Activated CD4-positive, alpha-beta T cell treated with anti-CD3 and anti-CD28 coated beads, Interleukin-2, amount 50 U/mL, for 48 hours (primary cell): ENCODE data around the gene NUTF2.

ENCODE experiments used
- DNase-seq, 2 experiments: peaks; one replicate each; pipeline ENCODE4 v3.0.0-alpha.2; 2020

Gene NUTF2

GRCh38 chr16:67865318-67865717 lies 18.6 kb downstream of the NUTF2 start:
- DNase-seq: no peak

DNA sequence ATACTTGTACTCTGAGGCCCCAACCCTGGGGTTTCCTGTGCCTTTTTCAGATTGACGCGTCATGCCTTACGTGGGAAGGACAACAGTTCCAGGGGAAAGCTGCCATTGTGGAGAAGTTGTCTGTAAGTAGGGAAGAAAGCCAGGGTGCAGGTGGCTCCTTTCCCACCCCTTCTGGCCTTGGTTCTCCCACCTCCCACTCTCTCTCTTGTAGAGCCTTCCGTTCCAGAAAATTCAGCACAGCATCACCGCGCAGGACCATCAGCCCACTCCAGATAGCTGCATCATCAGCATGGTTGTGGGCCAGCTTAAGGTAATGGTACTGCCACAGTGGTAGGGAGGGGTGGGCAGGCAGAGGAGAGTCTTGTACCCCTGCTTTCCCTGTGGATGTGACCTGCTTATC lies 21.6 kb downstream of the NUTF2 start:
- no peak for DNase-seq

DNA sequence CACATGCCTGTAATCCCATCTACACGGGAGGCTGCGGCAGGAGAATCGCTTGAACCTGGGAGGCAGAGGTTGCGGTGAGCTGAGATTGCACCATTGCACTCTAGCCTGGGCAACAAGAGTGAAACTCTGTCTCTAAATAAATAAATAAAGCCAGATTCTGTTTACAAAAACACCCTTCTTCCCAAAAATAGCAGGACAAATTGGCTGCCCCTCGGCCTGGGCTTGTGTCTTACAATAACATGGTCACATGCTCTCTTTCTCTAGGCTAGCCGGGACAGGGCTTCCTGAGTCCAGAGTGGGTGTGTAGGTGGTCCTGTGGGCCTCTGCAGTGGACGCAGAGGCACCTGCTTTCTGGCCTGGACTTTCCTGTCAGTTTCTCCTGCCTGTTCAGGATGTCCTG lies 22.9 kb downstream of the NUTF2 start:
- DNase-seq: no peak

- no peak for DNase-seq
Observed at GRCh38 chr16:67871256-67871655, 24.5 kb downstream of the NUTF2 start.

DNA sequence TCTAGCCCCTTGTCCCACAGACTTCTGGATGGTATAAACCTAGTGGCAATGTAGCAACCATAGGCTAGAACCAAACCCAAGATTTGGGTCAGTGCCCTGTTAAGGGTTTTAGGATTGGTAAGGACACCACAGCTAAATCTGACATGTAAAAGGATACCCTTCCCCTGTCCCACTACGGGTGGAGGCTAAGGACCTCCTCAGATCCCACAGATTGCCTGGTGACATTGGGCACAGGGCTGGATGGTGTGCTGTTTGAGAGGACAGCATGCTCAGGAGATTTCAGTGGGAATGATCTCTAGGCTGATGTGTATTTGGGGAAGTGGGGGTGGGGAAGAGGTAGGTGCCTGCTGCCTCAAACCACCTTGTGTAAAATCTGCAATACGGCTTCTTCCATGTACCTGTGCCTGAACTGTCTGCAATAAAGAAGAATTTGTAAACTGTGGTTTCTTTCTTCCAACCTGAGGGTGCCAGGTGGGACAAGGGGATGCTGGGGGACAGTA lies 25.4 kb downstream of the NUTF2 start:
- no peak for DNase-seq

DNA sequence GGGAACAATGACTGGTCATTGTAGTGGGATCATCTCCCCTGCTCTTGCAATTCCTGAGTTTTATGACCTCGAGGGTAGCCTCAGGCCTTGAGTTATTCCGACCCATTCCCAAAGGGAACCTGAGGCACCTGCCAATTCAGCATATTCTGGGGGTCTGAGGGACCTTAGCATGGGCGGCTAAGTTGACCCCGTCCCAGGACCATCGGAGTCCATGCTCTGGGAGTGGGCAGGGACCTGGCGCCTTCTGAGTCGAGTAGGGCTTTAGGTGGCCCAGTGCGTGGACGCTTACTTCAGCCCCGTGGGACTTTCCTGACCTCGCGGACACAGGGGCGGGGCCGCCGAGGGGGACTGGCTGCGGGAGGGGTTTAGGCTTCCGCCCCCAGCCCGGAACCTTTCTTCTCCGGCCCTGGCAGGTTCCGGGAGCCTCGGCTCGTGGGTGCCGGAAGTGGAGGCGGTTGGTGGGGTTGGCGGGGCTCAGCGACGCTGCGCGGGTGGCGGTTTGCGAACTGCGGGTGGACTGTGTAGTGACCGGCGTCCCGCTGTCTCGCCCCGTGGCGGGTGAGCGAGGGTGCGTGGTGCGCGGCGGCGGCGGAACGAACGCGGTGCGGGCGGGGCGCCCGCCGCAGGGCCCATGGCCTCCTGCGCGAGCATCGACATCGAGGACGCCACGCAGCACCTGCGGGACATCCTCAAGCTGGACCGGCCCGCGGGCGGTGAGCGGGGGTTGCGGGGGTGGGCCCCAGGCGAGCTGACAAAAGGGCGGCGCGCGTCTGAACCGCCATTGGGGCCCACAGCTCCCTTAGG lies 26.1 kb downstream of the NUTF2 start, which contains the start of gene EDC4:
Gene EDC4 (plus strand): TSS at position 422 of the 804 bp plus-strand sequence. CDS start 210 bp downstream, at position 632.
- DNase-seq: peak; percentile 91 to 93

DNA sequence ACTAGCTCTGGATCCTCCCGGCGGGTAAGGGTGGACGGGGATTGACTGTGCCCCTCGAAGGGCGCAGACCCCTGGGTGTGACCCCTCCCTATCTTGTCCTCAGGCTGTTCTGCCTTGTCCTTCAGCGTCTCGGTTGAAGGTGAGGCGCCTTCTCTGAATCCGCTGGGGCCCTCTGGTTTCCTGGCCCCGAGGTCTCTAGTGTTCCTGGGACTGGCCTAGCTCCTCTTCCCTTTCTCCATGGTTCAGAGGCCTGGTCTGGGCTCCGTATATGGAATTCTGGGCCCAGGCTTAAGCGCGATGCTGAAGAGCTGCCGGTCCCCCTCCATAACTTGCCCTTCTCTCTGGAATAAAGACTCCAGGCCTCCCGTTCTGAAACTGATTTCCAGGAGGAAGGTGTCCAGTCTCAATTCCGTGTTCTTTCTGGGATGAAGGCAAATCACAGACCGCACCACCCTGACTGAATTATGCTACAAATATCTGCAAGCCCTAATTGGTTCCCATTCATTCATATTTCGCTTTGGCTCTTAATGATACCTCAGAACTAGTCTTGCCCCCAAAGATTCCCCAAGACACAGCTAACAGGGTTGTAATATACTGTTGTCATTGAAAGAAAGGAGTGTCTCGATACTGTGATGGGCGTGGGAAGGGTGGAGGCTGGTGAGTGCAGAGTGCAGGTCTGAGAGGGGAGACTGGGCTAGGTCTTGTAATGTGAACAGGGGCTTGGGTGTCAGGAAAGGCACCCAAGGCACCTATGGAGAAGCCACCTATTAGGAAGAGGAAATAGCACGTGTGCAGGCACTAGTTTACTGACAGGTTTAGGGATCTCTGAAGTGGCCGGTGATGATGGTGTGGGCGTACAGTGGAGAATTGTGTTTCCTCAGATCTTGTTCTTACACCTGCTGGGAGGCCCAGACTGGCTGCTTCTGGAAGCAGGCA lies 27.0 kb downstream of the NUTF2 start:
- peak; percentile 16 to 23 for DNase-seq

- DNase-seq: no peak
Observed at GRCh38 chr16:67874372-67874771, 27.6 kb downstream of the NUTF2 start.

DNA sequence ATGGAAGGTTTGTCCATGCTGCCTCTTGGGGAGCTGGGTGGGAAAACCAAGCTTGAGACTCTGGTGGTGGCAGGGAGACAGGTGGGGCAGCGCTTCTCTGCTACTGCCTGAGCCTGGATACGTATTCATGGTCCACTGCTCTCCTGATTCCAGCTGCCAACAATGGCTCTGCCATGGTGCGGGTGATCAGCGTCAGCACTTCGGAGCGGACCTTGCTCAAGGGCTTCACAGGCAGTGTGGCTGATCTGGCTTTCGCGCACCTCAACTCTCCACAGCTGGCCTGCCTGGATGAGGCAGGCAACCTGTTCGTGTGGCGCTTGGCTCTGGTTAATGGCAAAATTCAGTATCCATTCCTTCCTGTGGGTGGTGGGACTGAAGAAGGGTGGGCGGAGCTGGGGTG lies 30.3 kb downstream of the NUTF2 start:
- DNase-seq: no peak

- DNase-seq: no peak
Observed at GRCh38 chr16:67878232-67878631, 31.5 kb downstream of the NUTF2 start.

DNA sequence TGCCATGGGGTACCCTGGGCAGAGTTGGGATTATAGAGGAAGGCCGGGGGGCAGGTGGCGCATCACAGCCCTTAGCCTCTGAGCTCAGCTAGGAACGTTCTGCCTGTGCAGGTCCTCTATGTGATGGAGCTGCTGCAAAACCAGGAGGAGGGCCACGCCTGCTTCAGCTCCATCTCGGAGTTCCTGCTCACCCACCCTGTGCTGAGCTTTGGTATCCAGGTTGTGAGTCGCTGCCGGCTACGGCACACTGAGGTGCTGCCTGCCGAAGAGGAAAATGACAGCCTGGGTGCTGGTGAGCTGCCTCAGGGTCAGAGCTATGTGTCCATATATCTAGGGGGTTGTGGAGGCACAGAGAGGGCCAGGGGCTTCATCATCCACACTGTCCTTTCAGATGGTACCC lies 32.1 kb downstream of the NUTF2 start:
- no peak for DNase-seq

DNA sequence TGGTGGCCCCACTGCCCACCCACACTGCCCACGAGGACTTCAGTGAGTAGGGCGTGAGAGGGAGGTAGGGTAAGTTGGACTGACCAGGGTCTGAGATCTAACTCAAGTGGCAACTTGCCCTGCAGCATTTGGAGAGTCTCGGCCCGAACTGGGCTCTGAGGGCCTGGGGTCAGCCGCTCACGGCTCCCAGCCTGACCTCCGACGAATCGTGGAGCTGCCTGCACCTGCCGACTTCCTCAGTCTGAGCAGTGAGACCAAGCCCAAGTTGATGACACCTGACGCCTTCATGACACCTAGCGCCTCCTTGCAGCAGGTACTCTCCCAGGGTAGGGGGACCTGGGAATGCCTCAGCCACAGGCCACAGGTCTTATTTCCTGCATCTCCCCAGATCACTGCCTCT lies 32.7 kb downstream of the NUTF2 start:
- DNase-seq: no peak

- DNase-seq: no peak
Observed at GRCh38 chr16:67879936-67880335, 33.2 kb downstream of the NUTF2 start.

- DNase-seq: no peak
Observed at GRCh38 chr16:67880584-67880983, 33.9 kb downstream of the NUTF2 start.

- no peak for DNase-seq
Observed at GRCh38 chr16:67881621-67882161, 35.0 kb downstream of the NUTF2 start.

- no peak for DNase-seq
Observed at GRCh38 chr16:67882374-67883145, 35.8 kb downstream of the NUTF2 start.

DNA sequence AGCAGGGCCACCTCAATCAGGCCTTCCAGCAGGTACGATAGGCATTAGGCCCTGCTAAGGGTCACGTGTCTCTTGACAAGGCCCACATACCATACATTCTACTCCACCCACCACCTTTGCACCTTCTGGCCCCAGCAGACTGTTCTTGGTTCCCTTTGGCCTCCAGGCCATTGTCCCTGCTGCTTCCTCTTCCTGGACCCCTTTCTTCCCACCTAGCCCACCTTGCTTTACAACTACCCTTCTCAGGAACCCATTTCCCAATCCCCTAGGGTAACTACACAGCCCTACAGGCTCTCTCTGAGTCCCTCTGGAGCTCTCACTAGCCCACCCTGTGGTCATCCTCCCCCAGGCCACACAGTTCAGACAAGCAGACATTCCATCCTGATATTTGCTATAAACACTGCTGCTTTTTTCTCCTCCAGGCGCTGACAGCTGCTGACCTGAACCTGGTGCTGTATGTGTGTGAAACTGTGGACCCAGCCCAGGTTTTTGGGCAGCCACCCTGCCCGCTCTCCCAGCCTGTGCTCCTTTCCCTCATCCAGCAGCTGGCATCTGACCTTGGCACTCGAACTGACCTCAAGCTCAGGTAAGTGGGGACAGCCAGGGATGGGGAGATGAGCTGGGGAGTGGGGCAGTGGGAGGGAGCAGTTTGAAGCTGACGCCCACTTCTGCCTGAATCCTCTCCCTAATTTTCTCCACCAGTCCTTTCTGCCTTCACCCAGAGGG lies 36.6 kb downstream of the NUTF2 start:
- DNase-seq: no peak

DNA sequence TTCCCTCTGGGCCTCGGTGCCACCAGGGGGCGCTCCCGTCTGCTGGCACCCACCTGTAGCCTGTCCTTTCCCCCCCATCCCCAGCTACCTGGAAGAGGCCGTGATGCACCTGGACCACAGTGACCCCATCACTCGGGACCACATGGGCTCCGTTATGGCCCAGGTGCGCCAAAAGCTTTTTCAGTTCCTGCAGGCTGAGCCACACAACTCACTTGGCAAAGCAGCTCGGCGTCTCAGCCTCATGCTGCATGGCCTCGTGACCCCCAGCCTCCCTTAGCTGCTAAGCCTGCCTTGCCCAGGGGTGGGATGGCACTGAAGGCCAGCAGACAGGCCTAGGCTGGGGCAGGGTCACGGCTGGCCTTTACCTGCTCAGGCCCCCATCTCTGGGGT lies 37.1 kb downstream of the NUTF2 start:
- DNase-seq: peak; percentile 72 to 74

DNA sequence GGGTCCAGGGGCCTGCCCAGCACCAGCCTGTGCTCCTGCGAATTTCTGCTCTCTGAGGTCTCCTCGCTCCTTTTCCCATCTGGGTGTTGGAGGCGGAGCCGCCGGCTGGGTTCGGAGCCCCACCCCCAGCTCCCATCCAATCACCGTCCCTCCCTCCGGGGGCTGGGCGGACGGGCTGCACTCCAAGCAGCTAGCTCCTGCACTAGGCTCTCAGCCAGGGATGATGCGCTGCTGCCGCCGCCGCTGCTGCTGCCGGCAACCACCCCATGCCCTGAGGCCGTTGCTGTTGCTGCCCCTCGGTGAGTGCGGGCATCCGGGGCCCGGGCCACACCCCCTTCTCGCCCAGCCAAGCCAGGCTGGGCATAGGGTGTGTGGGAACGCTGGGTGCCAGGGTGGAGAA lies 38.0 kb downstream of the NUTF2 start, which contains the start of gene NRN1L:
Gene NRN1L (plus strand): TSS at position 202 of the 400 bp plus-strand sequence. CDS start 19 bp downstream, at position 221.
- no peak for DNase-seq

DNA sequence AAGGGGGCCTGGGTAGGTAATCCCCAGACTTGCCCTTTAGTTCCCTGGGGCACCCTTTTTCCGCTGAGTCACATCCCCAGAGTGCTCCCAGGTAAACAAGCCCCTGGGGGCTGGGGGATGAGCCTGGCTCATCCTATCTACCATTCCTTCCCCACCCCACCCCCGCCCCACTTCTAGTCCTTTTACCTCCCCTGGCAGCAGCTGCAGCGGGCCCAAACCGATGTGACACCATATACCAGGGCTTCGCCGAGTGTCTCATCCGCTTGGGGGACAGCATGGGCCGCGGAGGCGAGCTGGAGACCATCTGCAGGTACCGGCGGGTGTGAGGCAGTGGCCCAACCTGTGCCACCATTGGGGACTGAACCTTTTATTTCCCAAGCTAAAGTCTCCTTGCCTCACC lies 38.8 kb downstream of the NUTF2 start:
- no peak for DNase-seq

DNA sequence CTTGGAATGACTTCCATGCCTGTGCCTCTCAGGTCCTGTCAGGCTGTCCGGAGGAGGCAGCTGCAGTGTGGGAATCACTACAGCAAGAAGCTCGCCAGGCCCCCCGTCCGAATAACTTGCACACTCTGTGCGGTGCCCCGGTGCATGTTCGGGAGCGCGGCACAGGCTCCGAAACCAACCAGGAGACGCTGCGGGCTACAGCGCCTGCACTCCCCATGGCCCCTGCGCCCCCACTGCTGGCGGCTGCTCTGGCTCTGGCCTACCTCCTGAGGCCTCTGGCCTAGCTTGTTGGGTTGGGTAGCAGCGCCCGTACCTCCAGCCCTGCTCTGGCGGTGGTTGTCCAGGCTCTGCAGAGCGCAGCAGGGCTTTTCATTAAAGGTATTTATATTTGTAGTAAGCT lies 39.2 kb downstream of the NUTF2 start:
- DNase-seq: no peak

DNA sequence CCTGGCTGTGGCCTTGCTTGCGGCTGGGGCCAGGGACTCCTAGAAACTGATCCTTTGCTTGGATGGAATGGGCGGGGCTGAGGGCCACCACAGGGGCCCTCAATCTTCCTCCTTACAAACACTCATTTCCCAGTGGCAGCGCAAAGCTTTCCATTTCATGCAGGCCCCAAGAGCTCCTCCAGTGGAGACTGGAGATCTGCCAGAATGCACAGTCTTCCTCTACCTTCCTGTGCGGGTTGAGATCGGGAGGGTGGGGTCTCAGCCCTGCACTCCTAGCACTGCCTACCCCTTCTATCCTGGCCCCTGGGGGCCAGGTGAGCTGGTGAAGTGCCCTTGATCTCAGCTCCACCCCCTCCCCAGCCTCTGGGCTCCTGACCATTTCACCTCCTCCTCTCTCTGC lies 39.7 kb downstream of the NUTF2 start:
- DNase-seq: no peak
